Stimulated activated effector memory CD8-positive, alpha-beta T cell treated with anti-CD3 and anti-CD28 coated beads, Interleukin-12 subunit alpha, Interleukin-12 subunit beta, amount 100 ng/mL, for 72 hours (primary cell): Measurements from ENCODE around the gene FOXL3.
A peak's percentile ranks its signal among the peaks of the same experiment; 100 is the strongest.

Experiments
- ATAC-seq: fragments of 150-1000 bp; cut with Tn5 transposase; 2 replicates; pipeline ENCODE4 v1.10.0; 2021
- DNase-seq, 2 donors: peaks; one replicate each; pipeline ENCODE4 v3.0.0; 2021 to 2022; ENCODE audit warnings: low spot score in 2 of 2
- H3K27ac Mint-ChIP-seq: one replicate; pipeline ENCODE4 v1.8.0; 2022; ENCODE audit warnings: mild to moderate bottlenecking, mixed read lengths
- H3K36me3 Mint-ChIP-seq: one replicate; pipeline ENCODE4 v1.8.0; 2022; ENCODE audit warnings: mild to moderate bottlenecking, mixed read lengths
- H3K4me1 Mint-ChIP-seq: one replicate; pipeline ENCODE4 v1.8.0; 2022; ENCODE audit warnings: mixed read lengths
- H3K4me3 Mint-ChIP-seq: one replicate; pipeline ENCODE4 v1.8.0; 2022; ENCODE audit warnings: mild to moderate bottlenecking, mixed read lengths
- H3K9me3 Mint-ChIP-seq: one replicate; pipeline ENCODE4 v1.8.0; 2022; ENCODE audit warnings: mixed read lengths

Gene FOXL3

GRCh38 chr7:311131-311680, 21.2 kb downstream of the FOXL3 start:
- H3K27ac Mint-ChIP-seq, result no peak overlapping the region
- no peak overlapping the region for H3K4me3 Mint-ChIP-seq
- DNase-seq, result no peak
- peaks cover 2% of the 10 kb centered on the region for H3K9me3 Mint-ChIP-seq
- no peaks in the 10 kb centered on the region for H3K4me1 Mint-ChIP-seq
- no peak for ATAC-seq
- H3K36me3 Mint-ChIP-seq, result no peaks in the 10 kb centered on the region

DNA sequence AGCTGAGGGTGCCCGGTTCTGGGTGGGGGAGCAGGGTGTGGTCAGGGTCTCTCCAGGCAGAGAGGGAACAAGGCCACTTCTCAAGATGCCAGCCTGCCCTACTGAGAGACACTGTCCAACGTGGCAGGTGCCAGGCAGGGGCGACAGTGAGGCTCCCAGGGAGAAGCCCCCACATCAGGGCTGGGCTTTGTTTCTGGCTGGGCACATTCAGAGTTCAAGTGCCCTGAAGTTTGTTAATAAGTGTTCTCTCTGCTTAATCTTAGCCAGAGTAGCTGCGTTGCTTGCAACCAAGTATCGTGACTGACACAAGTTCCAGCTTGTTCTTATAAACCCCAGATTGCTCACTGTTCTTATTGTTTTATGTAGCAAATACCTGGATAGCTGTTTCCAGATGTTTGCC, 21.8 kb downstream of the FOXL3 start:
- ATAC-seq (no peak), DNase-seq (no peak)
- Mint-ChIP-seq H3K36me3 (no peaks in the 10 kb centered on the region), H3K9me3 (peaks cover 2% of the 10 kb centered on the region), H3K4me1 (no peaks in the 10 kb centered on the region), H3K4me3 (no peak overlapping the region), H3K27ac (no peak overlapping the region)

DNA sequence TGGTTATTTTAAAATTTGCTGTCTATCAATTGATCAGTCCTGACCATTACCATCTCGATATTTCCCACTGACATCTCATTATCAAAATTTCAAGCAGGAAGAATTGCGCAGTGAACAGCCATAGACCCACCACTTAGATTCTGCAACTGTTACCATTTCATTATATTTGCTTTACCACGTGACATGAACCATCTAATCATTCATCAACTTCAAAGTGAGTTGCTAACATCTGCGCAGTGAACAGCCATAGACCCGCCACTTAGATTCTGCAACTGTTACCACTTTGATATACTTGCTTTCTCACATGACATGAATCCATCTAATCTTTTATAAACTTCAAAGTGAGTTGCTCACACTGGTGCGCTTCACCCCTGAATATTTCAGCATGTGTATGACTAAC, 22.5 kb downstream of the FOXL3 start:
- H3K27ac Mint-ChIP-seq, result no peak overlapping the region
- no peaks in the 10 kb centered on the region for H3K4me1 Mint-ChIP-seq
- H3K9me3 Mint-ChIP-seq, result peaks cover 2% of the 10 kb centered on the region
- no peak for DNase-seq
- H3K36me3 Mint-ChIP-seq, result no peaks in the 10 kb centered on the region
- no peak overlapping the region for H3K4me3 Mint-ChIP-seq
- ATAC-seq, result no peak

- no peaks in the 10 kb centered on the region for H3K4me1 Mint-ChIP-seq
Measured at GRCh38 chr7:314853-315252, 24.9 kb downstream of the FOXL3 start.

DNA sequence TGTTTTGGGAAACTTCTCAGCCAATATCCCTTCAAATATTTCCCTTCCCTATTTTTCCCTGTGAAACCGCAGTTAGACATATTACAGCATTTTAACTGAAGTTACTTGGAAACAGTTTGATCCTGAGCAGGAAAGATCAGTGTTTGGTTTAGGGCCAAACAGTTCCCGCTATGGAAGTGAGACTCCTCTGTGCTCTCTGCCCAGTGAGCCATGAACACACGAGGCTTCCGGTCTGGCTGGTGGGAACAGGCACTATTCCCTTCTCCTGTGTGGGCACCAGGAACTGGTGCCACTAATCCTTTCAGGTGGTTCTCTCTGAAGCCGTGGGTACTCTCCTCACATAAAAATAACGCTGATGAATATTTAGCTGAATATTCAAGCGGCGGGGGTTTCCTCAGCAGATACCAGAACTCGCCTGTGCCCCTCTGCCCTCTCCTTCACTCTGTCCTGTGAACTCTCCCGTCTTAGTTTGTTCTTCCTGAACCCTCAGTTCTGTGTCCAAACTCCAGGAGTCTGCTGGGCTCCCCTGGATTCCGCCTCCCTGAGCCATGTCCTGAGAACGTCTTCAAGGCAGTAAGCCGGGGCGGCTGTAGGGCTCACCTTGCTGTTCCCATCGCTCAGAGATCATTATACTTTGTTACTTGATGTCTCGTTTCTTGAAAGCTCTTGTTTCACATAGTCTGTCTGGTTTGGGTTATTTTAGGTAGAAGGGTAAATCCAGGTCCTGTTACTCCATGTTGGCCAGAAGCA, 25.7 kb downstream of the FOXL3 start:
- H3K27ac Mint-ChIP-seq, result no peak overlapping the region
- H3K4me1 Mint-ChIP-seq, result no peaks in the 10 kb centered on the region
- DNase-seq, result no peak
- ATAC-seq, result no peak
- H3K36me3 Mint-ChIP-seq, result no peaks in the 10 kb centered on the region
- no peak overlapping the region for H3K4me3 Mint-ChIP-seq
- H3K9me3 Mint-ChIP-seq, result no peaks in the 10 kb centered on the region

More at GRCh38 chr7:314853-315252, 24.9 kb downstream of the FOXL3 start:
- no peak for DNase-seq
- no peak overlapping the region for H3K27ac Mint-ChIP-seq
- no peak overlapping the region for H3K4me3 Mint-ChIP-seq
- H3K9me3 Mint-ChIP-seq, result no peaks in the 10 kb centered on the region
- H3K36me3 Mint-ChIP-seq, result no peaks in the 10 kb centered on the region
- ATAC-seq, result no peak

GRCh38 chr7:317643-318405, 27.9 kb downstream of the FOXL3 start:
- no peak for ATAC-seq
- Mint-ChIP-seq H3K4me3 (no peak overlapping the region), H3K27ac (peak overlapping the region; percentile 23), H3K9me3 (no peaks in the 10 kb centered on the region), H3K36me3 (no peaks in the 10 kb centered on the region), H3K4me1 (no peaks in the 10 kb centered on the region)
- no peak for DNase-seq

DNA sequence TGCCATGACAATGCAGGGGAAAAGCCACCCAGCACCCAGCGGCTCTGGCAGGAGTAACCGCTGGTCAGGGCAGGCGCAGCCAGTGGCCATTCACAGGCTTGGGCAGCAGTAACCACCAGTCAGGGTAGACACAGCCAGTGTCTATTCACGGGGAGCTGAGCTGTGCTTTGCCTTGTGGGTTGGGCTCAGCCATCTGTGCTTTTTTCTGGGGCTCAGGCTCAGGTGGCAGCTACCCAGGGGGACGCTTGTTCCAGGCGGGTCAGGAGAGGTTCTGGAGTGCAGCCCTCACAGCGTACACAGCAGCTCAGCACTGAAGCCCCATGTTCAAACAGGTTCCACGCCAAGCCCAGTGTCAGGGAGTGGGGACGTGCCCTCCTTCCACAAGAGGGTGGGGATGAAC, 28.5 kb downstream of the FOXL3 start:
- Mint-ChIP-seq H3K36me3 (no peaks in the 10 kb centered on the region), H3K27ac (no peak overlapping the region)

GRCh38 chr7:318878-319661, 29.1 kb downstream of the FOXL3 start:
- no peak overlapping the region for H3K4me3 Mint-ChIP-seq
- no peak overlapping the region for H3K27ac Mint-ChIP-seq
- H3K36me3 Mint-ChIP-seq, result no peaks in the 10 kb centered on the region
- ATAC-seq, result no peak
- DNase-seq, result no peak
- no peaks in the 10 kb centered on the region for H3K9me3 Mint-ChIP-seq
- H3K4me1 Mint-ChIP-seq, result no peaks in the 10 kb centered on the region

More for the DNA sequence above, 28.5 kb downstream of the FOXL3 start:
- ATAC-seq, result no peak
- no peak for DNase-seq
- Mint-ChIP-seq H3K9me3 (no peaks in the 10 kb centered on the region), H3K4me1 (no peaks in the 10 kb centered on the region), H3K4me3 (no peak overlapping the region)

GRCh38 chr7:320297-320696, 30.3 kb downstream of the FOXL3 start:
- Mint-ChIP-seq H3K4me3 (no peak overlapping the region), H3K9me3 (no peaks in the 10 kb centered on the region), H3K27ac (no peak overlapping the region), H3K4me1 (peaks cover 4% of the 10 kb centered on the region), H3K36me3 (no peaks in the 10 kb centered on the region)
- no peak for ATAC-seq
- DNase-seq, result no peak

DNA sequence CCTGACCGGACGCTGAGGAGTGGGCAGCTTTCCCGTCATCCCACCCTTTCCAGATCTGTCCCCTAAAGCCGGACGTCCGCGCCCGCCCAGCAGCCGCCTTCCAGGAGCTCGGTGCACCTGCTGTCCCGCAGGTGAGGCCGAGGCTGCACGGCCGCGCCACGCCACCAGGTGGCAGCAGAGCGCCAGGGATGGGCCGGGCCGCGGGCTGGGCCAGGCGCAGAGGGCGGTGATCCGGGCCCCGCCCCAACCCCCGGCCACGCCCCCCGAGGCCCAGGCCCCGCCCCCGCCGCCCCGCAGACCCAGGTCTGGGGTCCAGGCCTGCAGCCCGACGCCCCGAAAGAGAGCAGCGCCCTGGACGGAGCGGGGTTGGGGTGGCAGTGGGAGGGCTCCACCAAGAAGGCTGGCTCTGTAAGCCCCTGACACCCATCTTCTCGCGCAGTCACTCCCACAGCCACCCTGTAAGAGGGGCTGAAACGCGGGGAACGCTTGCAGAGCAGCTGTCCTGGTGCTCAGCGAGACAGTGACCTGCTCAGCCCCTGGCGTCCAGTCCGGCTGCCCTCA, 32.2 kb downstream of the FOXL3 start:
- ATAC-seq, result peak; percentile 84
- Mint-ChIP-seq H3K36me3 (no peaks in the 10 kb centered on the region), H3K9me3 (peaks cover 2% of the 10 kb centered on the region), H3K4me3 (no peak overlapping the region), H3K27ac (no peak overlapping the region), H3K4me1 (peaks cover 13% of the 10 kb centered on the region)
- peak; percentile 91 to 97 for DNase-seq

GRCh38 chr7:322708-323111, 32.7 kb downstream of the FOXL3 start:
- Mint-ChIP-seq H3K4me3 (no peak overlapping the region), H3K27ac (no peak overlapping the region), H3K9me3 (peaks cover 2% of the 10 kb centered on the region), H3K4me1 (peaks cover 13% of the 10 kb centered on the region), H3K36me3 (no peaks in the 10 kb centered on the region)
- DNase-seq (no peak), ATAC-seq (no peak)

GRCh38 chr7:323410-323809, 33.4 kb downstream of the FOXL3 start:
- ATAC-seq, result no peak
- H3K27ac Mint-ChIP-seq, result no peak overlapping the region

DNA sequence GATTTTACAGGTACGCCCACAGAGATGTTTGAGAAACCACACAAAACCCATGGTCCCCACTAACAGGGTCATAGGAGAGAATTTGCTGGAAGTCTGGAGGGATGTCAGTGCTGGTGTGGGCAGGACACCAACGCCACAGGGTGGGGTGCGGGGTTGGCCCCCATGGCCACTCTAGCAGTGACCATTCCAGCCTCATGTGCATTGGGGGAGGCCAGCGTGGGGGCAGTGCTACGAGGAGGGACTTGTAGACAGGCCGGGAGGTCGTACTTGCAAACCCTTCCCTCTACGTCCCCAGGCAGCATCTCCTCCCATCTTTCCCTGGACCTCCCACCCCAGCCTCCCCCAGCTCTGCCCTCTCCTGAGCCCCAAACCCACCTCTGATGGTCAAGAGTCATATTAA, 34.0 kb downstream of the FOXL3 start:
- no peak overlapping the region for H3K27ac Mint-ChIP-seq
- H3K4me1 Mint-ChIP-seq, result peaks cover 13% of the 10 kb centered on the region
- no peak overlapping the region for H3K4me3 Mint-ChIP-seq
- no peak for ATAC-seq
- peaks cover 2% of the 10 kb centered on the region for H3K9me3 Mint-ChIP-seq
- no peak for DNase-seq
- no peaks in the 10 kb centered on the region for H3K36me3 Mint-ChIP-seq

More at GRCh38 chr7:323410-323809, 33.4 kb downstream of the FOXL3 start:
- Mint-ChIP-seq H3K4me1 (peaks cover 13% of the 10 kb centered on the region), H3K4me3 (no peak overlapping the region), H3K36me3 (no peaks in the 10 kb centered on the region), H3K9me3 (peaks cover 2% of the 10 kb centered on the region)
- no peak for DNase-seq

- DNase-seq, result no peak
- peak; percentile 36 for ATAC-seq
- H3K27ac Mint-ChIP-seq, result no peak overlapping the region
- peaks cover 13% of the 10 kb centered on the region for H3K4me1 Mint-ChIP-seq
- H3K9me3 Mint-ChIP-seq, result peaks cover 2% of the 10 kb centered on the region
- no peaks in the 10 kb centered on the region for H3K36me3 Mint-ChIP-seq
- H3K4me3 Mint-ChIP-seq, result no peak overlapping the region
Measured at GRCh38 chr7:325051-325798, 35.3 kb downstream of the FOXL3 start.
